ENCODE results near the gene C1QTNF9.
A peak's percentile ranks its signal among the peaks of the same experiment; 100 is the strongest.
"Not testable (repeated sequence)": the region's sequence is repeated elsewhere in the genome, so short reads cannot be mapped to it uniquely, and the experiment has no call there.

Gene C1QTNF9

GRCh38 chr13:24299488-24300114 lies 9.8 kb upstream of the C1QTNF9 start:
- H3K36me3 ChIP-seq (ENCODE audit: control insufficient read depth in 2 of 2, insufficient read depth in 2 of 2, low read length in 2 of 2): peaks cover 78 to 89% of the 10 kb centered on the region in 2 donors
- H3K27me3 ChIP-seq (ENCODE audit: control insufficient read depth in 2 of 2, insufficient read depth in 2 of 2, low read length in 2 of 2): no peaks in the 10 kb centered on the region
- no peaks in the 10 kb centered on the region for H3K9me3 ChIP-seq (ENCODE audit: control insufficient read depth in 2 of 2, low read length in 2 of 2)
- H3K27ac ChIP-seq (ENCODE audit: low read depth in 2 of 2, low read length in 2 of 2): no peak overlapping the region
- H3K4me3 ChIP-seq (ENCODE audit: low read length in 2 of 2): no peak overlapping the region
- no peaks in the 10 kb centered on the region for H3K4me1 ChIP-seq (ENCODE audit: control insufficient read depth in 2 of 2, insufficient read depth in 2 of 2, low read length in 2 of 2)
- H3K9ac ChIP-seq (ENCODE audit: low read depth in 1 of 2, low read length in 2 of 2): no peak overlapping the region

GRCh38 chr13:24301434-24301833 lies 7.9 kb upstream of the C1QTNF9 start:
- H3K27ac ChIP-seq (ENCODE audit: low read depth in 2 of 2, low read length in 2 of 2): no peak overlapping the region
- H3K36me3 ChIP-seq (ENCODE audit: control insufficient read depth in 2 of 2, insufficient read depth in 2 of 2, low read length in 2 of 2): peaks cover 66 to 76% of the 10 kb centered on the region in 2 donors

GRCh38 chr13:24301911-24302310 lies 7.5 kb upstream of the C1QTNF9 start:
- Histone ChIP-seq H3K9me3 (ENCODE audit: control insufficient read depth in 2 of 2, low read length in 2 of 2) (no peaks in the 10 kb centered on the region), H3K27me3 (ENCODE audit: control insufficient read depth in 2 of 2, insufficient read depth in 2 of 2, low read length in 2 of 2) (no peaks in the 10 kb centered on the region), H3K9ac (ENCODE audit: low read depth in 1 of 2, low read length in 2 of 2) (no peak overlapping the region), H3K4me3 (ENCODE audit: low read length in 2 of 2) (no peak overlapping the region), H3K4me1 (ENCODE audit: control insufficient read depth in 2 of 2, insufficient read depth in 2 of 2, low read length in 2 of 2) (peaks cover 0 to under 1% of the 10 kb centered on the region in 2 donors), H3K36me3 (ENCODE audit: control insufficient read depth in 2 of 2, insufficient read depth in 2 of 2, low read length in 2 of 2) (peaks cover 61 to 71% of the 10 kb centered on the region in 2 donors), H3K27ac (ENCODE audit: low read depth in 2 of 2, low read length in 2 of 2) (no peak overlapping the region)

More at GRCh38 chr13:24301434-24301833, 7.9 kb upstream of the C1QTNF9 start:
- H3K9ac ChIP-seq (ENCODE audit: low read depth in 1 of 2, low read length in 2 of 2): no peak overlapping the region
- H3K4me1 ChIP-seq (ENCODE audit: control insufficient read depth in 2 of 2, insufficient read depth in 2 of 2, low read length in 2 of 2): no peaks in the 10 kb centered on the region
- no peaks in the 10 kb centered on the region for H3K9me3 ChIP-seq (ENCODE audit: control insufficient read depth in 2 of 2, low read length in 2 of 2)
- no peaks in the 10 kb centered on the region for H3K27me3 ChIP-seq (ENCODE audit: control insufficient read depth in 2 of 2, insufficient read depth in 2 of 2, low read length in 2 of 2)
- H3K4me3 ChIP-seq (ENCODE audit: low read length in 2 of 2): no peak overlapping the region

GRCh38 chr13:24304620-24305019 lies 4.8 kb upstream of the C1QTNF9 start:
- no peak overlapping the region for H3K9ac ChIP-seq (ENCODE audit: low read depth in 1 of 2, low read length in 2 of 2)
- H3K4me1 ChIP-seq (ENCODE audit: control insufficient read depth in 2 of 2, insufficient read depth in 2 of 2, low read length in 2 of 2): peaks cover 0 to 7% of the 10 kb centered on the region in 2 donors
- H3K9me3 ChIP-seq (ENCODE audit: control insufficient read depth in 2 of 2, low read length in 2 of 2): no peaks in the 10 kb centered on the region
- H3K27ac ChIP-seq (ENCODE audit: low read depth in 2 of 2, low read length in 2 of 2): no peak overlapping the region
- H3K4me3 ChIP-seq (ENCODE audit: low read length in 2 of 2): no peak overlapping the region
- H3K36me3 ChIP-seq (ENCODE audit: control insufficient read depth in 2 of 2, insufficient read depth in 2 of 2, low read length in 2 of 2): peaks cover 36 to 45% of the 10 kb centered on the region in 2 donors
- no peaks in the 10 kb centered on the region for H3K27me3 ChIP-seq (ENCODE audit: control insufficient read depth in 2 of 2, insufficient read depth in 2 of 2, low read length in 2 of 2)

- peaks cover 16 to 28% of the 10 kb centered on the region in 2 donors for H3K36me3 ChIP-seq (ENCODE audit: control insufficient read depth in 2 of 2, insufficient read depth in 2 of 2, low read length in 2 of 2)
- H3K9ac ChIP-seq (ENCODE audit: low read depth in 1 of 2, low read length in 2 of 2): no peak overlapping the region
- H3K27ac ChIP-seq (ENCODE audit: low read depth in 2 of 2, low read length in 2 of 2): no peak overlapping the region
- H3K9me3 ChIP-seq (ENCODE audit: control insufficient read depth in 2 of 2, low read length in 2 of 2): no peaks in the 10 kb centered on the region
- H3K27me3 ChIP-seq (ENCODE audit: control insufficient read depth in 2 of 2, insufficient read depth in 2 of 2, low read length in 2 of 2): no peaks in the 10 kb centered on the region
- no peak overlapping the region for H3K4me3 ChIP-seq (ENCODE audit: low read length in 2 of 2)
- H3K4me1 ChIP-seq (ENCODE audit: control insufficient read depth in 2 of 2, insufficient read depth in 2 of 2, low read length in 2 of 2): peaks cover 0 to 7% of the 10 kb centered on the region in 2 donors
These were observed 2.7 kb upstream of the C1QTNF9 start for GRCh38 chr13:24306632-24307031.

- Histone ChIP-seq H3K36me3 (ENCODE audit: control insufficient read depth in 2 of 2, insufficient read depth in 2 of 2, low read length in 2 of 2) (peaks cover 16 to 23% of the 10 kb centered on the region in 2 donors), H3K4me3 (ENCODE audit: low read length in 2 of 2) (no peak overlapping the region), H3K27ac (ENCODE audit: low read depth in 2 of 2, low read length in 2 of 2) (peak overlapping the region in 1 of 2 donors; percentile 38), H3K9ac (ENCODE audit: low read depth in 1 of 2, low read length in 2 of 2) (no peak overlapping the region), H3K27me3 (ENCODE audit: control insufficient read depth in 2 of 2, insufficient read depth in 2 of 2, low read length in 2 of 2) (no peaks in the 10 kb centered on the region), H3K4me1 (ENCODE audit: control insufficient read depth in 2 of 2, insufficient read depth in 2 of 2, low read length in 2 of 2) (peaks cover 0 to 7% of the 10 kb centered on the region in 2 donors), H3K9me3 (ENCODE audit: control insufficient read depth in 2 of 2, low read length in 2 of 2) (no peaks in the 10 kb centered on the region)
These were observed 1.9 kb upstream of the C1QTNF9 start for GRCh38 chr13:24307211-24308067.

GRCh38 chr13:24308068-24308445 lies 1.3 kb upstream of the C1QTNF9 start:
- Histone ChIP-seq H3K27ac (ENCODE audit: low read depth in 2 of 2, low read length in 2 of 2) (no peak overlapping the region), H3K36me3 (ENCODE audit: control insufficient read depth in 2 of 2, insufficient read depth in 2 of 2, low read length in 2 of 2) (peaks cover 9 to 16% of the 10 kb centered on the region in 2 donors), H3K4me1 (ENCODE audit: control insufficient read depth in 2 of 2, insufficient read depth in 2 of 2, low read length in 2 of 2) (peaks cover 0 to 7% of the 10 kb centered on the region in 2 donors)

GRCh38 chr13:24308488-24309020 lies 826 bp upstream of the C1QTNF9 start:
- no peak overlapping the region for H3K27ac ChIP-seq (ENCODE audit: low read depth in 2 of 2, low read length in 2 of 2)

More at GRCh38 chr13:24308068-24308445, 1.3 kb upstream of the C1QTNF9 start:
- Histone ChIP-seq H3K9ac (ENCODE audit: low read depth in 1 of 2, low read length in 2 of 2) (no peak overlapping the region), H3K27me3 (ENCODE audit: control insufficient read depth in 2 of 2, insufficient read depth in 2 of 2, low read length in 2 of 2) (no peaks in the 10 kb centered on the region), H3K9me3 (ENCODE audit: control insufficient read depth in 2 of 2, low read length in 2 of 2) (no peaks in the 10 kb centered on the region), H3K4me3 (ENCODE audit: low read length in 2 of 2) (no peak overlapping the region)

GRCh38 chr13:24313439-24313838 lies 4.1 kb downstream of the C1QTNF9 start:
- Histone ChIP-seq H3K4me1 (ENCODE audit: control insufficient read depth in 2 of 2, insufficient read depth in 2 of 2, low read length in 2 of 2) (no peaks in the 10 kb centered on the region), H3K36me3 (ENCODE audit: control insufficient read depth in 2 of 2, insufficient read depth in 2 of 2, low read length in 2 of 2) (no peaks in the 10 kb centered on the region), H3K9me3 (ENCODE audit: control insufficient read depth in 2 of 2, low read length in 2 of 2) (no peaks in the 10 kb centered on the region), H3K27me3 (ENCODE audit: control insufficient read depth in 2 of 2, insufficient read depth in 2 of 2, low read length in 2 of 2) (no peaks in the 10 kb centered on the region), H3K9ac (ENCODE audit: low read depth in 1 of 2, low read length in 2 of 2) (no peak overlapping the region), H3K4me3 (ENCODE audit: low read length in 2 of 2) (no peak overlapping the region), H3K27ac (ENCODE audit: low read depth in 2 of 2, low read length in 2 of 2) (no peak overlapping the region)

More at GRCh38 chr13:24308488-24309020, 826 bp upstream of the C1QTNF9 start:
- Histone ChIP-seq H3K4me1 (ENCODE audit: control insufficient read depth in 2 of 2, insufficient read depth in 2 of 2, low read length in 2 of 2) (peaks cover 0 to 7% of the 10 kb centered on the region in 2 donors), H3K27me3 (ENCODE audit: control insufficient read depth in 2 of 2, insufficient read depth in 2 of 2, low read length in 2 of 2) (no peaks in the 10 kb centered on the region), H3K9me3 (ENCODE audit: control insufficient read depth in 2 of 2, low read length in 2 of 2) (no peaks in the 10 kb centered on the region), H3K4me3 (ENCODE audit: low read length in 2 of 2) (no peak overlapping the region), H3K9ac (ENCODE audit: low read depth in 1 of 2, low read length in 2 of 2) (no peak overlapping the region), H3K36me3 (ENCODE audit: control insufficient read depth in 2 of 2, insufficient read depth in 2 of 2, low read length in 2 of 2) (peaks cover 7 to 11% of the 10 kb centered on the region in 2 donors)

- H3K4me3 ChIP-seq (ENCODE audit: low read length in 2 of 2); H3K4me1 ChIP-seq (ENCODE audit: control insufficient read depth in 2 of 2, insufficient read depth in 2 of 2, low read length in 2 of 2); H3K36me3 ChIP-seq (ENCODE audit: control insufficient read depth in 2 of 2, insufficient read depth in 2 of 2, low read length in 2 of 2); H3K9me3 ChIP-seq (ENCODE audit: control insufficient read depth in 2 of 2, low read length in 2 of 2); H3K27ac ChIP-seq (ENCODE audit: low read depth in 2 of 2, low read length in 2 of 2); H3K27me3 ChIP-seq (ENCODE audit: control insufficient read depth in 2 of 2, insufficient read depth in 2 of 2, low read length in 2 of 2); H3K9ac ChIP-seq (ENCODE audit: low read depth in 1 of 2, low read length in 2 of 2): not testable (repeated sequence)
These were observed 8.5 kb downstream of the C1QTNF9 start for GRCh38 chr13:24317835-24318234.
